Epithelial cell of prostate (primary cell): Measurements from ENCODE around the gene PCDHB6.
"Not testable (repeated sequence)": the region's sequence is repeated elsewhere in the genome, so short reads cannot be mapped to it uniquely, and the experiment has no call there.

Experiments
- DNase-seq: peaks from one replicate; pipeline ENCODE4 v3.0.0-alpha.2; 2011; ENCODE audit warnings: low read depth, low spot score
- H3K27ac ChIP-seq: fragments of 450-650 bp; 2 replicates; pipeline ENCODE4 v1.5.1; 2017; ENCODE audit warnings: mild to moderate bottlenecking

The PCDHB6 gene

GRCh38 chr5:141199359-141200235 lies 49.7 kb downstream of the PCDHB6 start, which contains the start of gene PCDHB11:
PCDHB11 (plus strand) TSS chr5:141199627; CDS start chr5:141199775, 148 bp downstream.
- no peak within 1 kb of the TSS for H3K27ac ChIP-seq
- DNase-seq = no peak

DNA sequence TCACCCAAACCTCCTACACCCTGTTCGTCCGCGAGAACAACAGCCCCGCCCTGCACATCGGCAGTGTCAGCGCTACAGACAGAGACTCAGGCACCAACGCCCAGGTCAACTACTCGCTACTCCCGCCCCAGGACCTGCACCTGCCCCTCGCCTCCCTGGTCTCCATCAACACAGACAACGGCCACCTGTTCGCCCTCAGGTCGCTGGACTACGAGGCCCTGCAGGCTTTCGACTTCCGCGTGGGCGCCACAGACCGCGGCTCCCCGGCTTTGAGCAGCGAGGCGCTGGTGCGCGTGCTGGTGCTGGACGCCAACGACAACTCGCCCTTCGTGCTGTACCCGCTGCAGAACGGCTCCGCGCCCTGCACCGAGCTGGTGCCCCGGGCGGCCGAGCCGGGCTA lies 51.3 kb downstream of the PCDHB6 start:
- not testable (repeated sequence) for DNase-seq, H3K27ac ChIP-seq

DNA sequence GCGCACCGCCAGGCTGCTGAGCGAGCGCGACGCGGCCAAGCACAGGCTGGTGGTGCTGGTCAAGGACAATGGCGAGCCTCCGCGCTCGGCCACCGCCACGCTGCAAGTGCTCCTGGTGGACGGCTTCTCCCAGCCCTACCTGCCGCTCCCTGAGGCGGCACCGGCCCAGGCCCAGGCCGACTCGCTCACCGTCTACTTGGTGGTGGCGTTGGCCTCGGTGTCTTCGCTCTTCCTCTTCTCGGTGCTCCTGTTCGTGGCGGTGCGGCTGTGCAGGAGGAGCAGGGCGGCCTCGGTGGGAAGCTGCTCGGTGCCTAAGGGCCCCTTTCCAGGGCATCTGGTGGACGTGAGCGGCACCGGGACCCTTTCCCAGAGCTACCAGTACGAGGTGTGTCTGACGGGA lies 51.8 kb downstream of the PCDHB6 start:
- H3K27ac ChIP-seq, DNase-seq: not testable (repeated sequence)
